Neural cell (in vitro differentiated cells): Measurements from ENCODE around the gene IRAK4.

ENCODE experiments used
- CTCF ChIP-seq: fragments of 450-650 bp; IDR thresholded peaks from 2 replicates; pipeline ENCODE4 v1.5.1; 2014; ENCODE audit warnings: antibody characterized with exemption, mild to moderate bottlenecking, moderate library complexity; ENCODE audit not compliant: poor library complexity, severe bottlenecking
- RAD21 ChIP-seq: fragments of 450-650 bp; conservative IDR thresholded peaks from 2 replicates; pipeline ENCODE4 v1.6.1; 2014; ENCODE audit warnings: antibody characterized with exemption, mild to moderate bottlenecking, moderate library complexity
- REST ChIP-seq: IDR thresholded peaks from 2 replicates; pipeline ENCODE4 v1.6.1; 2012; ENCODE audit warnings: borderline replicate concordance

GRCh38 chr12:43826681-43827080, 67.9 kb downstream of the IRAK4 start:
- TF ChIP-seq CTCF (no peak), REST (no peak), RAD21 (no peak)
